Motor neuron (in vitro differentiated cells): ENCODE data around the gene UBE2G2. TPM values are rescaled to one million over a fixed set of nuclear protein-coding genes. Genes with fewer than 3 reads are reported as not detected.
A peak's percentile ranks its signal among the peaks of the same experiment; 100 is the strongest.

Experiments used
- ATAC-seq, 8 experiments: fragments of 200-7000 bp; cut with Tn5 transposase; replicated peaks in 6 of 8; 2 replicates each; pipeline ENCODE4 v1.8.0; 2021; ENCODE audit warnings: mild to moderate bottlenecking in 8 of 8, moderate library complexity in 8 of 8
- H3K27ac ChIP-seq, 2 donors: fragments of 250-450 bp; sonication (Bioruptor Pico); 2 replicates each; pipeline ENCODE4 v1.9.0; 2021; ENCODE audit warnings: antibody characterized with exemption in 2 of 2, mild to moderate bottlenecking in 2 of 2, moderate library complexity in 1 of 2
- H3K4me1 ChIP-seq, 2 donors: fragments of 250-450 bp; sonication (Bioruptor Pico); replicated peaks in 1 of 2; 2 replicates each; pipeline ENCODE4 v1.6.1; 2021; ENCODE audit warnings: antibody characterized with exemption in 2 of 2, mild to moderate bottlenecking in 2 of 2, moderate library complexity in 1 of 2
- H3K4me3 ChIP-seq, 5 donors: fragments of 250-450 bp; sonication (Bioruptor Pico); 2 replicates each; pipeline ENCODE4 v1.9.0; 2021; ENCODE audit warnings: antibody characterized with exemption in 5 of 5, mild to moderate bottlenecking in 5 of 5, moderate library complexity in 4 of 5
- WGBS, 10 experiments: fragments of 450-650 bp; shearing (Covaris generic); methylation state at CpG; one replicate each; pipeline ENCODE4 v1.0.0; 2022; 5-methylcytosine and 5-hydroxymethylcytosine counted together
- in situ Hi-C, 9 experiments: fragments of 400-800 bp; cut with MboI; loops; one replicate each; pipeline ENCODE4 v1.15.0; 2021; ENCODE audit warnings: low sequenced_read_pairs in 9 of 9, low pct_unique_long_range_greater_than_20kb in 2 of 9; ENCODE audit not compliant: unreplicated experiment in 9 of 9
- total RNA-seq, 8 experiments: library from RNA; unstranded; fragments of 300-600 nt; gene quantifications; 2 replicates each; pipeline versions ENCODE4 v1.2.3 to v1.2.4, GENCODE V29; 2022

Gene UBE2G2
- total RNA-seq, 8 experiments from 2014 or later = 32.6 to 142 (median 54.7) TPM

GRCh38 chr21:44817506-44817880 lies 15.9 kb upstream of the UBE2G2 start:
- peak overlapping the region; percentile 60 to 99 (median 93) for H3K4me3 ChIP-seq
- ATAC-seq = peak; percentile 73 to 87 (median 80)
- 0% methylated on average over 3 to 8 of the region's 43 CpGs; no CpG with 5 or more reads in 8 of the 10 experiments for WGBS, 10 experiments
- no peak overlapping the region for H3K27ac ChIP-seq
- H3K4me1 ChIP-seq = peaks cover 2 to 6% of the 10 kb centered on the region in 2 donors
- in situ Hi-C loops = no loop called here

- peak in 1 of 8 experiments; percentile 0 for ATAC-seq
- Histone ChIP-seq H3K4me3 (peak overlapping the region; percentile 60 to 99 (median 93)), H3K27ac (no peak overlapping the region), H3K4me1 (peaks cover 2 to 6% of the 10 kb centered on the region in 2 donors)
- in situ Hi-C loops = no loop called here
- 0% methylated on average over 4 to 5 of the region's 57 CpGs; no CpG with 5 or more reads in 8 of the 10 experiments for WGBS, 10 experiments
These were observed 15.3 kb upstream of the UBE2G2 start for GRCh38 chr21:44816761-44817505.

GRCh38 chr21:44815852-44816628 lies 14.4 kb upstream of the UBE2G2 start:
- peak in 1 of 8 experiments; percentile 27 for ATAC-seq
- 0 to 91% (median 67%) methylated on average over 1 to 8 of the region's 10 CpGs; no CpG with 5 or more reads in 1 of the 10 experiments for WGBS, 10 experiments
- peaks cover 2 to 6% of the 10 kb centered on the region in 2 donors for H3K4me1 ChIP-seq
- H3K4me3 ChIP-seq = no peak overlapping the region
- in situ Hi-C loops = no loop called here
- no peak overlapping the region for H3K27ac ChIP-seq

GRCh38 chr21:44815225-44815624 lies 13.6 kb upstream of the UBE2G2 start:
- in situ Hi-C loops = no loop called here

GRCh38 chr21:44814498-44815023 lies 12.9 kb upstream of the UBE2G2 start:
- in situ Hi-C loops = no loop called here
- Histone ChIP-seq H3K4me1 (peaks cover 2 to 6% of the 10 kb centered on the region in 2 donors), H3K27ac (no peak overlapping the region), H3K4me3 (no peak overlapping the region)
- WGBS, 10 experiments = 49 to 100% (median 76%) methylated on average over 2 to 9 of the region's 11 CpGs; no CpG with 5 or more reads in 1 of the 10 experiments
- no peak for ATAC-seq

More at GRCh38 chr21:44815225-44815624, 13.6 kb upstream of the UBE2G2 start:
- no peak for ATAC-seq
- H3K4me3 ChIP-seq = no peak overlapping the region
- 70 to 100% (median 94%) methylated on average over 1 to 4 of the region's 8 CpGs; no CpG with 5 or more reads in 6 of the 10 experiments for WGBS, 10 experiments
- peaks cover 2 to 6% of the 10 kb centered on the region in 2 donors for H3K4me1 ChIP-seq
- H3K27ac ChIP-seq = no peak overlapping the region

- in situ Hi-C loops = no loop called here
- ATAC-seq = no peak
- WGBS, 10 experiments = 87 to 100% (median 96%) methylated on average over 1 to 13 of the region's 18 CpGs; no CpG with 5 or more reads in 5 of the 10 experiments
- Histone ChIP-seq H3K4me3 (no peak overlapping the region), H3K27ac (no peak overlapping the region), H3K4me1 (peaks cover 2% of the 10 kb centered on the region in 2 donors)
These were observed 12.1 kb upstream of the UBE2G2 start for GRCh38 chr21:44813727-44814126.

GRCh38 chr21:44813149-44813548 lies 11.5 kb upstream of the UBE2G2 start:
- no peak for ATAC-seq
- peaks cover 0 to 2% of the 10 kb centered on the region in 2 donors for H3K4me1 ChIP-seq
- no peak overlapping the region for H3K27ac ChIP-seq
- WGBS, 10 experiments = 77 to 100% (median 91%) methylated on average over 1 to 7 of the region's 10 CpGs; no CpG with 5 or more reads in 5 of the 10 experiments
- H3K4me3 ChIP-seq = no peak overlapping the region
- in situ Hi-C loops = no loop called here

- 90 to 100% (median 93%) methylated on average over 2 to 5 of the region's 14 CpGs; no CpG with 5 or more reads in 7 of the 10 experiments for WGBS, 10 experiments
- H3K4me1 ChIP-seq = peaks cover 0 to 2% of the 10 kb centered on the region in 2 donors
- ATAC-seq = no peak
- no peak overlapping the region for H3K27ac ChIP-seq
- H3K4me3 ChIP-seq = no peak overlapping the region
- in situ Hi-C loops = no loop called here
These were observed 11.0 kb upstream of the UBE2G2 start for GRCh38 chr21:44812640-44813039.

- in situ Hi-C loops = no loop called here
- H3K4me3 ChIP-seq = no peak overlapping the region
- no peaks in the 10 kb centered on the region for H3K4me1 ChIP-seq
- 88 to 94% methylated on average over 3 to 4 of the region's 6 CpGs; no CpG with 5 or more reads in 8 of the 10 experiments for WGBS, 10 experiments
- H3K27ac ChIP-seq = no peak overlapping the region
- peak in 4 of 8 experiments; percentile 24 to 82 (median 40) for ATAC-seq
These were observed 9.2 kb upstream of the UBE2G2 start for GRCh38 chr21:44810779-44811178.

- 44 to 100% (median 74%) methylated on average over 1 to 4 of the region's 4 CpGs; no CpG with 5 or more reads in 2 of the 10 experiments for WGBS, 10 experiments
- H3K27ac ChIP-seq = no peak overlapping the region
- in situ Hi-C loops = no loop called here
- H3K4me3 ChIP-seq = no peak overlapping the region
- ATAC-seq = no peak
- H3K4me1 ChIP-seq = peaks cover 3 to 8% of the 10 kb centered on the region in 2 donors
These were observed 4.2 kb upstream of the UBE2G2 start for GRCh38 chr21:44805859-44806258.

GRCh38 chr21:44805226-44805625 lies 3.6 kb upstream of the UBE2G2 start:
- in situ Hi-C loops = no loop called here
- no peak for ATAC-seq
- no peak overlapping the region for H3K4me3 ChIP-seq
- peaks cover 5 to 13% of the 10 kb centered on the region in 2 donors for H3K4me1 ChIP-seq
- WGBS, 10 experiments = 67 to 100% (median 73%) methylated on average over 1 to 3 of the region's 4 CpGs; no CpG with 5 or more reads in 2 of the 10 experiments
- no peak overlapping the region for H3K27ac ChIP-seq

GRCh38 chr21:44804762-44805161 lies 3.1 kb upstream of the UBE2G2 start:
- in situ Hi-C loops = no loop called here
- Histone ChIP-seq H3K4me1 (peaks cover 10 to 18% of the 10 kb centered on the region in 2 donors), H3K4me3 (no peak overlapping the region), H3K27ac (no peak overlapping the region)
- WGBS, 10 experiments = 66 to 100% (median 90%) methylated on average over 1 to 6 of the region's 6 CpGs; no CpG with 5 or more reads in 3 of the 10 experiments
- ATAC-seq = no peak

GRCh38 chr21:44803651-44804050 lies 2.0 kb upstream of the UBE2G2 start:
- 38 to 100% (median 80%) methylated on average over 1 to 3 of the region's 3 CpGs for WGBS, 10 experiments
- in situ Hi-C loops = no loop called here
- Histone ChIP-seq H3K27ac (no peak overlapping the region), H3K4me1 (peaks cover 12 to 18% of the 10 kb centered on the region in 2 donors), H3K4me3 (no peak overlapping the region)
- no peak for ATAC-seq
